Measurements from ENCODE around the gene HOXC4. TPM values are rescaled to one million over a fixed set of nuclear protein-coding genes. Genes with fewer than 3 reads are reported as not detected.

Gene HOXC4
- total RNA-seq, 3 donors from 2014 or later, result 2.3 TPM; not detected in 2

- H3K36me3 ChIP-seq (ENCODE audit: low read depth), result no peaks in the 10 kb centered on the region
- no peaks in the 10 kb centered on the region for H3K9me3 ChIP-seq
- ATAC-seq (no peak), DNase-seq (no peak)
- H3K4me3 ChIP-seq, result no peak overlapping the region
- intact Hi-C loops (cut with DNase I, micrococcal nuclease), result no loop called here
- H3K4me1 ChIP-seq (ENCODE audit: low read depth), result no peaks in the 10 kb centered on the region
- no peak for TF ChIP-seq CTCF (IDR thresholded peaks at IDR 0.05)
Observed at GRCh38 chr12:54045868-54046521, 7.6 kb upstream of the HOXC4 start.

GRCh38 chr12:54046809-54047159, 6.9 kb upstream of the HOXC4 start:
- intact Hi-C loops (cut with DNase I, micrococcal nuclease), result no loop called here
- Histone ChIP-seq H3K36me3 (ENCODE audit: low read depth) (no peaks in the 10 kb centered on the region), H3K4me3 (no peak overlapping the region), H3K9me3 (no peaks in the 10 kb centered on the region), H3K4me1 (ENCODE audit: low read depth) (no peaks in the 10 kb centered on the region)
- no peak for DNase-seq
- no peak for ATAC-seq
- TF ChIP-seq CTCF (IDR thresholded peaks at IDR 0.05), result no peak

- intact Hi-C loops (cut with DNase I, micrococcal nuclease), result no loop called here
- no peak for ATAC-seq
- DNase-seq, result no peak
- no peaks in the 10 kb centered on the region for H3K9me3 ChIP-seq
- H3K4me1 ChIP-seq (ENCODE audit: low read depth), result no peaks in the 10 kb centered on the region
- H3K4me3 ChIP-seq, result no peak overlapping the region
- H3K36me3 ChIP-seq (ENCODE audit: low read depth), result no peaks in the 10 kb centered on the region
- no peak for TF ChIP-seq CTCF (IDR thresholded peaks at IDR 0.05)
Observed at GRCh38 chr12:54047160-54047963, 6.3 kb upstream of the HOXC4 start.

DNA sequence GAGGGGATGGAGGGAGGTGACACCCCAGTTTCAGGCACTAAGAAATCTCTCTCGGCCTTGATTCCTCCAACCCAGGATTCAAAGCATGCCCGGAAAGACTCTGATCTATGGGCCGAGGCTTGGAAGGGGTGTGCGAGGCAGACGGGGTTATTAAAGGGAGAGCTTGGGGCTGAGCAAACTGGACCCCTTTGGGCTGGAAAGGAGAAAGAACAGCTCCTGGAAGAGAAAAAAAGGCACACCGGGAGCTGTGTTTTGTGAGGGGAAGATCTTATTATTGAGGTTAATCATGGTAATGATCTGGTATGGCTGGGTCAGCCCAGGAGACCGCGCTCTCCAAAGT, 5.7 kb upstream of the HOXC4 start:
- intact Hi-C loops (cut with DNase I, micrococcal nuclease), result no loop called here
- TF ChIP-seq CTCF (IDR thresholded peaks at IDR 0.05), result no peak
- no peak overlapping the region for H3K4me3 ChIP-seq
- no peaks in the 10 kb centered on the region for H3K4me1 ChIP-seq (ENCODE audit: low read depth)
- ATAC-seq (no peak), DNase-seq (no peak)
- H3K9me3 ChIP-seq, result no peaks in the 10 kb centered on the region
- H3K36me3 ChIP-seq (ENCODE audit: low read depth), result no peaks in the 10 kb centered on the region

DNA sequence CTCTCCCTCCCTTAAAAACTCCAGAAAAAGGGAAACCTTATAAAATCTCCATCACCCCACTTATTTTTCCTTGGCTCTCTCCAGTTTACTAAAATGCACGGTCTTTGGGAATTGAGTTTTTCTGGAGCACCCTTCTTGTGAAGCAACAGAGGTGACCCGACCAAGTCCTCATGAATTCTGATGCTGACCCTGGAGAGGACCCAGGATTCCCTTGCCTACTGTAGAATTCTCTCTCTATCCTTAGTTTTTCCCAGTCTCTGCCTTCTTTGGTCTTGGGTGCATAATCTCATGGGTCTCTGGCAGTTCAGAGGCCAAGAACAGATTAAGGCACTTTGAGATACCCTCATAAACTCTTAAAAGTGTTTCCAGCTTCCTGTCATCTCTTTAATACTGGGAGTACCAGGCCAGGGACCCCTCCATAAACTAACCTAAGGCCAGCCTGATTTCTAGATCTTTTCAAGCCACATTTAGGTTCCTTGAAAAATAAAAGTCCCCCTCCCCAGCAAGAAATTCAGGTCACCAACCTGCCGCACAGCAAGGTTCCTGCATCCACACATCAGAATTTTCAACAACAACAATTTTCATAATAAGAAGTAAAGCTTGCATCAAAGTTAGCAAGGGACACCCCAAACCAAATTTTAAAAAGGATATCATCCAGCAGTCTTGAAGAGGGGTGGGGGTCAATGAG, 5.1 kb upstream of the HOXC4 start:
- no peak for ATAC-seq
- DNase-seq, result no peak
- H3K4me3 ChIP-seq, result no peak overlapping the region
- H3K9me3 ChIP-seq, result no peaks in the 10 kb centered on the region
- TF ChIP-seq CTCF (IDR thresholded peaks at IDR 0.05), result no peak
- intact Hi-C loops (cut with DNase I, micrococcal nuclease), result no loop called here
- no peaks in the 10 kb centered on the region for H3K4me1 ChIP-seq (ENCODE audit: low read depth)
- no peaks in the 10 kb centered on the region for H3K36me3 ChIP-seq (ENCODE audit: low read depth)
